ENCODE measurements around the gene ACTR8. TPM values are rescaled to one million over a fixed set of nuclear protein-coding genes. Genes with fewer than 3 reads are reported as not detected.
A peak's percentile ranks its signal among the peaks of the same experiment; 100 is the strongest.

The ACTR8 gene
- total RNA-seq, 3 donors from 2014 or later (not counting 1 experiment from before 2014, with no cell fraction given) = 32.5 to 54.2 (median 41.5) TPM

DNA sequence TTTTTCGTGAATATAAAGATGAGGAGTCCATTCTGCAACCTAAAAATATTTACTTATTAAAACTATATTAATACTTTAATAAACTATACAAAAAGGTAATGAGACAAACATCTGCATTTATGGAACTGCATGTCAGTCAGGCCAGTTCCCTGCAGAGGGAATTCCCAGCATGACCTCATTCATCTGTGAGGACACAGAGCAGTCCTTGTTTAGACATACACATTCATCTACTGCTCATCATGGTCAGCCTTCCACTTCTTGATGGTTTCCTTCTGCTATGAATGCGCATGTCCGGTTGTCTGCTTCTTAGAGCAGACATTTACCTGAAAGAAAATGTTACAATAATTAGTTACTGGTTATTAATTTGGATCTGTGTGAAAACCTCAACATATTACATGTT is 3.3 kb upstream of the ACTR8 start:
- peaks cover 23% of the 10 kb centered on the region for H3K36me3 ChIP-seq (ENCODE audit: control insufficient read depth, insufficient read depth, low read length)
- H3K4me1 ChIP-seq (ENCODE audit: control insufficient read depth, insufficient read depth, low read length) = peaks cover 11% of the 10 kb centered on the region
- intact Hi-C loops (cut with micrococcal nuclease) = no loop called here
- H3K4me3 Mint-ChIP-seq = no peak overlapping the region
- H3K27ac ChIP-seq (ENCODE audit: low read length) = no peak overlapping the region
- DNase-seq (peak in 1 of 2 donors; percentile 13), ATAC-seq (no peak)
- no peaks in the 10 kb centered on the region for H3K9me3 Mint-ChIP-seq
- no CpG with 5 or more reads among the region's 3 CpGs for WGBS (ENCODE audit: insufficient coverage)
- no peak overlapping the region for H3K4me3 ChIP-seq (ENCODE audit: low read length)
- H3K27me3 Mint-ChIP-seq (ENCODE audit: low read depth in 2 of 2) = no peaks in the 10 kb centered on the region
- no peaks in the 10 kb centered on the region for H3K27me3 ChIP-seq (ENCODE audit: control insufficient read depth, insufficient read depth, low read length)
- no peaks in the 10 kb centered on the region for H3K9me3 ChIP-seq (ENCODE audit: control insufficient read depth, insufficient read depth, low read length)
- peaks cover 38 to 46% of the 10 kb centered on the region in 2 donors for H3K4me1 Mint-ChIP-seq
- TF ChIP-seq CTCF (IDR thresholded peaks at IDR 0.05) = no peak
- no peak overlapping the region for H3K27ac Mint-ChIP-seq
- no peaks in the 10 kb centered on the region for H3K36me3 Mint-ChIP-seq

- Mint-ChIP-seq H3K27me3 (ENCODE audit: low read depth in 2 of 2) (no peaks in the 10 kb centered on the region), H3K9me3 (no peaks in the 10 kb centered on the region), H3K27ac (no peak overlapping the region), H3K4me1 (peaks cover 38 to 41% of the 10 kb centered on the region in 2 donors), H3K4me3 (no peak overlapping the region), H3K36me3 (no peaks in the 10 kb centered on the region)
- no peak for TF ChIP-seq CTCF (IDR thresholded peaks at IDR 0.05)
- ATAC-seq (no peak), DNase-seq (no peak)
- Histone ChIP-seq H3K4me1 (ENCODE audit: control insufficient read depth, insufficient read depth, low read length) (peaks cover 11% of the 10 kb centered on the region), H3K27ac (ENCODE audit: low read length) (no peak overlapping the region), H3K27me3 (ENCODE audit: control insufficient read depth, insufficient read depth, low read length) (no peaks in the 10 kb centered on the region), H3K36me3 (ENCODE audit: control insufficient read depth, insufficient read depth, low read length) (peaks cover 27% of the 10 kb centered on the region), H3K4me3 (ENCODE audit: low read length) (no peak overlapping the region), H3K9me3 (ENCODE audit: control insufficient read depth, insufficient read depth, low read length) (no peaks in the 10 kb centered on the region)
- WGBS (ENCODE audit: insufficient coverage) = 98% methylated on average over 11 of the region's 11 CpGs
- intact Hi-C loops (cut with micrococcal nuclease) = no loop called here
Measured at GRCh38 chr3:53884623-53885022, 2.7 kb upstream of the ACTR8 start.

DNA sequence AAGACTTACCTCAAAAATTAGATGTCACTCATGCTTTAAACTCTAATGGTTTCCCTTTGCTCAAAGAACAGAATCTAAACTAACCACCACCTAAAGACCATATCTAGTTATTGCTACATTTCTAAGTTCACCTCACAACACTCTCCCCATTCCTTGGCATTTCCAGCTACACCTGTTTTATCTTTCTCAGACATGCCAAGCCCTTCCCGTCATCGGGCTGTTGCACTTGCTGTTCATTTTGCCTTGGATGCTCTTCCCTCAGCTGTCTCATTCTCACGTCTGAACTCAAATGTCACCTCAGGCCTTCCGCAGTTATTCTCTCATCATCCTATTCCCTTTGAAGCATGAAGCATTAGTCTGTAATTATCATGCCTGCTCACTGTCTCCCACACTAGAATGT is 1.1 kb upstream of the ACTR8 start:
- peaks cover 41% of the 10 kb centered on the region for H3K36me3 ChIP-seq (ENCODE audit: control insufficient read depth, insufficient read depth, low read length)
- H3K4me3 ChIP-seq (ENCODE audit: low read length) = no peak overlapping the region
- no peaks in the 10 kb centered on the region for H3K27me3 ChIP-seq (ENCODE audit: control insufficient read depth, insufficient read depth, low read length)
- WGBS (ENCODE audit: insufficient coverage) = 97% methylated on average over 4 of the region's 4 CpGs
- peak overlapping the region; percentile 99 for H3K4me3 Mint-ChIP-seq
- no peaks in the 10 kb centered on the region for H3K9me3 Mint-ChIP-seq
- peaks cover 11% of the 10 kb centered on the region for H3K4me1 ChIP-seq (ENCODE audit: control insufficient read depth, insufficient read depth, low read length)
- TF ChIP-seq CTCF (IDR thresholded peaks at IDR 0.05) = no peak
- DNase-seq (no peak), ATAC-seq (no peak)
- H3K4me1 Mint-ChIP-seq = peaks cover 33% of the 10 kb centered on the region in 2 donors
- intact Hi-C loops (cut with micrococcal nuclease) = loop anchor here (1.0 kb wide), 1 partner anchor 8 kb away; the partner anchor contains the start of gene SELENOK
- peak overlapping the region; percentile 88 to 95 for H3K27ac Mint-ChIP-seq
- peaks cover 6% of the 10 kb centered on the region for H3K36me3 Mint-ChIP-seq
- no peaks in the 10 kb centered on the region for H3K9me3 ChIP-seq (ENCODE audit: control insufficient read depth, insufficient read depth, low read length)
- H3K27ac ChIP-seq (ENCODE audit: low read length) = no peak overlapping the region
- no peaks in the 10 kb centered on the region for H3K27me3 Mint-ChIP-seq (ENCODE audit: low read depth in 2 of 2)

Data from natural killer cell (primary cell).